ENCODE measurements around the gene FKBP3. TPM values are rescaled to one million over a fixed set of nuclear protein-coding genes. Genes with fewer than 3 reads are reported as not detected.

FKBP3 gene
- total and polyA plus RNA-seq, 2 of the 13 experiments (the other 11 are each of a cell fraction or from before 2014, with no cell fraction given): 57.0 to 87.6 TPM

DNA sequence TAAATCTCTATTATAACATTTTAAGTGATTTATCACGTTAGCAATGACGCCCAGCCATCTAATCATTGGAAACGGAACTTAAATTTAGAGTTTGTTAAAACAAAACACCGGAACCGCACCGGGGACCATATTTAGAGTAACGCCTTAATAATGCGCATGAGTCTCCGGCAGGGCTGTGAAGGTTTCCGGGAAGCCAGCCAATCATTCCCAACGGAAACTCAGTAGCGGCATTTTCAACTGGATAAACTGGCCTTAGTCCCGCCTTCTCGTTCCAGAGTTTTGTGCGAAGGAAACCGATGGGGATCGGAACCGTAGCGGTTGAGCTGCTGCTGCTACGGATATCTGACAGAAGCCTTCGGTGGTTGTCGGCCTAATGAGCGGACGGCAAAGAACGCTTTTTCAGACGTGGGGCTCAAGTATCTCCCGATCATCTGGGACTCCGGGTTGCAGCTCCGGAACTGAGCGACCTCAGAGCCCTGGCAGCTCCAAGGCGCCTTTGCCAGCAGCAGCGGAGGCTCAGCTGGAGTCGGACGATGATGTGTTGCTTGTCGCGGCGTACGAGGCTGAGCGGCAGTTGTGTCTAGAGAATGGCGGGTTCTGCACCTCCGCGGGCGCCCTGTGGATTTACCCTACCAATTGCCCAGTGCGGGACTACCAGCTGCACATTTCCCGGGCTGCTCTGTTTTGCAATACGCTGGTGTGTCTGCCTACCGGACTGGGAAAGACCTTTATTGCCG lies 1.5 kb upstream of the FKBP3 start, which contains the start of gene FANCM (continued):
- TF ChIP-seq, protein P1, sequence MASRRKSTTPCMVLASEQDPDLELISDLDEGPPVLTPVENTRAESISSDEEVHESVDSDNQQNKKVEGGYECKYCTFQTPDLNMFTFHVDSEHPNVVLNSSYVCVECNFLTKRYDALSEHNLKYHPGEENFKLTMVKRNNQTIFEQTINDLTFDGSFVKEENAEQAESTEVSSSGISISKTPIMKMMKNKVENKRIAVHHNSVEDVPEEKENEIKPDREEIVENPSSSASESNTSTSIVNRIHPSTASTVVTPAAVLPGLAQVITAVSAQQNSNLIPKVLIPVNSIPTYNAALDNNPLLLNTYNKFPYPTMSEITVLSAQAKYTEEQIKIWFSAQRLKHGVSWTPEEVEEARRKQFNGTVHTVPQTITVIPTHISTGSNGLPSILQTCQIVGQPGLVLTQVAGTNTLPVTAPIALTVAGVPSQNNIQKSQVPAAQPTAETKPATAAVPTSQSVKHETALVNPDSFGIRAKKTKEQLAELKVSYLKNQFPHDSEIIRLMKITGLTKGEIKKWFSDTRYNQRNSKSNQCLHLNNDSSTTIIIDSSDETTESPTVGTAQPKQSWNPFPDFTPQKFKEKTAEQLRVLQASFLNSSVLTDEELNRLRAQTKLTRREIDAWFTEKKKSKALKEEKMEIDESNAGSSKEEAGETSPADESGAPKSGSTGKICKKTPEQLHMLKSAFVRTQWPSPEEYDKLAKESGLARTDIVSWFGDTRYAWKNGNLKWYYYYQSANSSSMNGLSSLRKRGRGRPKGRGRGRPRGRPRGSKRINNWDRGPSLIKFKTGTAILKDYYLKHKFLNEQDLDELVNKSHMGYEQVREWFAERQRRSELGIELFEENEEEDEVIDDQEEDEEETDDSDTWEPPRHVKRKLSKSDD (CRISPR knock-in tag; IDR thresholded peaks at IDR 0.05; ENCODE audit: low read depth): no peak
- TF ChIP-seq DNMT1 (CRISPR knock-in tag; IDR thresholded peaks at IDR 0.05): no peak
- no peak for TF ChIP-seq ZNF816 (CRISPR knock-in tag; IDR thresholded peaks at IDR 0.05; ENCODE audit: borderline replicate concordance)
- TF ChIP-seq, protein P2, sequence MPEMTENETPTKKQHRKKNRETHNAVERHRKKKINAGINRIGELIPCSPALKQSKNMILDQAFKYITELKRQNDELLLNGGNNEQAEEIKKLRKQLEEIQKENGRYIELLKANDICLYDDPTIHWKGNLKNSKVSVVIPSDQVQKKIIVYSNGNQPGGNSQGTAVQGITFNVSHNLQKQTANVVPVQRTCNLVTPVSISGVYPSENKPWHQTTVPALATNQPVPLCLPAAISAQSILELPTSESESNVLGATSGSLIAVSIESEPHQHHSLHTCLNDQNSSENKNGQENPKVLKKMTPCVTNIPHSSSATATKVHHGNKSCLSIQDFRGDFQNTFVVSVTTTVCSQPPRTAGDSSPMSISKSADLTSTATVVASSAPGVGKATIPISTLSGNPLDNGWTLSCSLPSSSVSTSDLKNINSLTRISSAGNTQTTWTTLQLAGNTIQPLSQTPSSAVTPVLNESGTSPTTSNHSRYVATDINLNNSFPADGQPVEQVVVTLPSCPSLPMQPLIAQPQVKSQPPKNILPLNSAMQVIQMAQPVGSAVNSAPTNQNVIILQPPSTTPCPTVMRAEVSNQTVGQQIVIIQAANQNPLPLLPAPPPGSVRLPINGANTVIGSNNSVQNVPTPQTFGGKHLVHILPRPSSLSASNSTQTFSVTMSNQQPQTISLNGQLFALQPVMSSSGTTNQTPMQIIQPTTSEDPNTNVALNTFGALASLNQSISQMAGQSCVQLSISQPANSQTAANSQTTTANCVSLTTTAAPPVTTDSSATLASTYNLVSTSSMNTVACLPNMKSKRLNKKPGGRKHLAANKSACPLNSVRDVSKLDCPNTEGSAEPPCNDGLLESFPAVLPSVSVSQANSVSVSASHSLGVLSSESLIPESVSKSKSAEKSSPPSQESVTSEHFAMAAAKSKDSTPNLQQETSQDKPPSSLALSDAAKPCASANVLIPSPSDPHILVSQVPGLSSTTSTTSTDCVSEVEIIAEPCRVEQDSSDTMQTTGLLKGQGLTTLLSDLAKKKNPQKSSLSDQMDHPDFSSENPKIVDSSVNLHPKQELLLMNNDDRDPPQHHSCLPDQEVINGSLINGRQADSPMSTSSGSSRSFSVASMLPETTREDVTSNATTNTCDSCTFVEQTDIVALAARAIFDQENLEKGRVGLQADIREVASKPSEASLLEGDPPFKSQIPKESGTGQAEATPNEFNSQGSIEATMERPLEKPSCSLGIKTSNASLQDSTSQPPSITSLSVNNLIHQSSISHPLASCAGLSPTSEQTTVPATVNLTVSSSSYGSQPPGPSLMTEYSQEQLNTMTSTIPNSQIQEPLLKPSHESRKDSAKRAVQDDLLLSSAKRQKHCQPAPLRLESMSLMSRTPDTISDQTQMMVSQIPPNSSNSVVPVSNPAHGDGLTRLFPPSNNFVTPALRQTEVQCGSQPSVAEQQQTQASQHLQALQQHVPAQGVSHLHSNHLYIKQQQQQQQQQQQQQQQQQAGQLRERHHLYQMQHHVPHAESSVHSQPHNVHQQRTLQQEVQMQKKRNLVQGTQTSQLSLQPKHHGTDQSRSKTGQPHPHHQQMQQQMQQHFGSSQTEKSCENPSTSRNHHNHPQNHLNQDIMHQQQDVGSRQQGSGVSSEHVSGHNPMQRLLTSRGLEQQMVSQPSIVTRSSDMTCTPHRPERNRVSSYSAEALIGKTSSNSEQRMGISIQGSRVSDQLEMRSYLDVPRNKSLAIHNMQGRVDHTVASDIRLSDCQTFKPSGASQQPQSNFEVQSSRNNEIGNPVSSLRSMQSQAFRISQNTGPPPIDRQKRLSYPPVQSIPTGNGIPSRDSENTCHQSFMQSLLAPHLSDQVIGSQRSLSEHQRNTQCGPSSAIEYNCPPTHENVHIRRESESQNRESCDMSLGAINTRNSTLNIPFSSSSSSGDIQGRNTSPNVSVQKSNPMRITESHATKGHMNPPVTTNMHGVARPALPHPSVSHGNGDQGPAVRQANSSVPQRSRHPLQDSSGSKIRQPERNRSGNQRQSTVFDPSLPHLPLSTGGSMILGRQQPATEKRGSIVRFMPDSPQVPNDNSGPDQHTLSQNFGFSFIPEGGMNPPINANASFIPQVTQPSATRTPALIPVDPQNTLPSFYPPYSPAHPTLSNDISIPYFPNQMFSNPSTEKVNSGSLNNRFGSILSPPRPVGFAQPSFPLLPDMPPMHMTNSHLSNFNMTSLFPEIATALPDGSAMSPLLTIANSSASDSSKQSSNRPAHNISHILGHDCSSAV (CRISPR knock-in tag; IDR thresholded peaks at IDR 0.05; ENCODE audit: borderline replicate concordance): no peak
- no peak for TF ChIP-seq RFXANK (CRISPR knock-in tag; IDR thresholded peaks at IDR 0.05)
- TF ChIP-seq WIZ (CRISPR knock-in tag; IDR thresholded peaks at IDR 0.05): 0 out of 2 replicates have a peak, but pooled peaks have one; percentile 38
- TF ChIP-seq EHMT2 (IDR thresholded peaks at IDR 0.05; ENCODE audit: borderline replicate concordance, low read depth, low read length): no peak; the same call in 1 of the 2 replicates
- TF ChIP-seq ATF1 (CRISPR knock-in tag; IDR thresholded peaks at IDR 0.05): peak; percentile 56; the same call in 1 of the 2 replicates
- TF ChIP-seq FOXA1 (IDR thresholded peaks at IDR 0.05): no peak
- no peak for TF ChIP-seq FOXA1 (CRISPR knock-in tag; IDR thresholded peaks at IDR 0.05)
- 0 out of 2 replicates have a peak, but pooled peaks have one; percentile 29 for TF ChIP-seq ZNF547 (CRISPR knock-in tag; IDR thresholded peaks at IDR 0.05)
- TF ChIP-seq, protein P3, sequence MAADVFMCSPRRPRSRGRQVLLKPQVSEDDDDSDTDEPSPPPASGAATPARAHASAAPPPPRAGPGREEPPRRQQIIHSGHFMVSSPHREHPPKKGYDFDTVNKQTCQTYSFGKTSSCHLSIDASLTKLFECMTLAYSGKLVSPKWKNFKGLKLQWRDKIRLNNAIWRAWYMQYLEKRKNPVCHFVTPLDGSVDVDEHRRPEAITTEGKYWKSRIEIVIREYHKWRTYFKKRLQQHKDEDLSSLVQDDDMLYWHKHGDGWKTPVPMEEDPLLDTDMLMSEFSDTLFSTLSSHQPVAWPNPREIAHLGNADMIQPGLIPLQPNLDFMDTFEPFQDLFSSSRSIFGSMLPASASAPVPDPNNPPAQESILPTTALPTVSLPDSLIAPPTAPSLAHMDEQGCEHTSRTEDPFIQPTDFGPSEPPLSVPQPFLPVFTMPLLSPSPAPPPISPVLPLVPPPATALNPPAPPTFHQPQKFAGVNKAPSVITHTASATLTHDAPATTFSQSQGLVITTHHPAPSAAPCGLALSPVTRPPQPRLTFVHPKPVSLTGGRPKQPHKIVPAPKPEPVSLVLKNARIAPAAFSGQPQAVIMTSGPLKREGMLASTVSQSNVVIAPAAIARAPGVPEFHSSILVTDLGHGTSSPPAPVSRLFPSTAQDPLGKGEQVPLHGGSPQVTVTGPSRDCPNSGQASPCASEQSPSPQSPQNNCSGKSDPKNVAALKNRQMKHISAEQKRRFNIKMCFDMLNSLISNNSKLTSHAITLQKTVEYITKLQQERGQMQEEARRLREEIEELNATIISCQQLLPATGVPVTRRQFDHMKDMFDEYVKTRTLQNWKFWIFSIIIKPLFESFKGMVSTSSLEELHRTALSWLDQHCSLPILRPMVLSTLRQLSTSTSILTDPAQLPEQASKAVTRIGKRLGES (CRISPR knock-in tag; IDR thresholded peaks at IDR 0.05; ENCODE audit: borderline replicate concordance): no peak
- TF ChIP-seq, protein P4, sequence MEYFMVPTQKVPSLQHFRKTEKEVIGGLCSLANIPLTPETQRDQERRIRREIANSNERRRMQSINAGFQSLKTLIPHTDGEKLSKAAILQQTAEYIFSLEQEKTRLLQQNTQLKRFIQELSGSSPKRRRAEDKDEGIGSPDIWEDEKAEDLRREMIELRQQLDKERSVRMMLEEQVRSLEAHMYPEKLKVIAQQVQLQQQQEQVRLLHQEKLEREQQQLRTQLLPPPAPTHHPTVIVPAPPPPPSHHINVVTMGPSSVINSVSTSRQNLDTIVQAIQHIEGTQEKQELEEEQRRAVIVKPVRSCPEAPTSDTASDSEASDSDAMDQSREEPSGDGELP (IDR thresholded peaks at IDR 0.05; ENCODE audit: borderline replicate concordance, low read depth): peak; percentile 33; the same call in 1 of the 2 replicates
